ENCODE measurements around the gene REEP6.

The REEP6 gene

GRCh38 chr19:1514295-1514661 lies 23.3 kb downstream of the REEP6 start:
- H3K79me2 ChIP-seq (ENCODE audit: insufficient read depth, low read length) = no peaks in the 10 kb centered on the region
- no peaks in the 10 kb centered on the region for H4K20me1 ChIP-seq (ENCODE audit: low read depth, low read length)
- H3K9ac ChIP-seq (ENCODE audit: low read length) = no peak overlapping the region
- H3K9me2 ChIP-seq (replicated peaks; ENCODE audit: insufficient read depth, low read length) = no peaks in the 10 kb centered on the region
- TF ChIP-seq CTCF (IDR thresholded peaks at IDR 0.05; ENCODE audit: insufficient read depth, low read length, poor library complexity, severe bottlenecking) (no peak), EZH2phosphoT487 (conservative IDR thresholded peaks at IDR 0.05; ENCODE audit: low read length) (no peak)
- no peaks in the 10 kb centered on the region for H3K9me3 ChIP-seq (ENCODE audit: insufficient read depth, low read length)
- no peak overlapping the region for H2AFZ ChIP-seq (ENCODE audit: low read depth, low read length, severe bottlenecking)
- H3F3A ChIP-seq (ENCODE audit: insufficient read depth) = no peaks in the 10 kb centered on the region
- H3K4me2 ChIP-seq (ENCODE audit: low read depth, low read length, poor library complexity, severe bottlenecking) = no peak overlapping the region
- H3K27ac ChIP-seq (ENCODE audit: low read depth, low read length) = no peak overlapping the region
- H3K36me3 ChIP-seq (ENCODE audit: low read length) = no peaks in the 10 kb centered on the region
- H3K4me3 ChIP-seq (ENCODE audit: insufficient read depth, low read length, poor library complexity, severe bottlenecking) = no peak overlapping the region
- no peaks in the 10 kb centered on the region for H3K27me3 ChIP-seq (ENCODE audit: low read length)

- Histone ChIP-seq H3K4me3 (ENCODE audit: insufficient read depth, low read length, poor library complexity, severe bottlenecking) (no peak overlapping the region), H3F3A (ENCODE audit: insufficient read depth) (no peaks in the 10 kb centered on the region), H2AFZ (ENCODE audit: low read depth, low read length, severe bottlenecking) (no peak overlapping the region), H3K79me2 (ENCODE audit: insufficient read depth, low read length) (no peaks in the 10 kb centered on the region), H3K27ac (ENCODE audit: low read depth, low read length) (no peak overlapping the region), H3K9ac (ENCODE audit: low read length) (no peak overlapping the region), H3K36me3 (ENCODE audit: low read length) (no peaks in the 10 kb centered on the region), H4K20me1 (ENCODE audit: low read depth, low read length) (no peaks in the 10 kb centered on the region), H3K9me3 (ENCODE audit: insufficient read depth, low read length) (no peaks in the 10 kb centered on the region), H3K9me2 (replicated peaks; ENCODE audit: insufficient read depth, low read length) (no peaks in the 10 kb centered on the region), H3K4me2 (ENCODE audit: low read depth, low read length, poor library complexity, severe bottlenecking) (no peak overlapping the region), H3K27me3 (ENCODE audit: low read length) (no peaks in the 10 kb centered on the region)
- TF ChIP-seq EZH2phosphoT487 (conservative IDR thresholded peaks at IDR 0.05; ENCODE audit: low read length) (no peak), CTCF (IDR thresholded peaks at IDR 0.05; ENCODE audit: insufficient read depth, low read length, poor library complexity, severe bottlenecking) (no peak)
Measured at GRCh38 chr19:1514986-1515721, 24.2 kb downstream of the REEP6 start.

- H3F3A ChIP-seq (ENCODE audit: insufficient read depth) = no peaks in the 10 kb centered on the region
- no peak overlapping the region for H3K9ac ChIP-seq (ENCODE audit: low read length)
- H3K36me3 ChIP-seq (ENCODE audit: low read length) = no peaks in the 10 kb centered on the region
- no peaks in the 10 kb centered on the region for H3K9me2 ChIP-seq (replicated peaks; ENCODE audit: insufficient read depth, low read length)
- H3K27ac ChIP-seq (ENCODE audit: low read depth, low read length) = no peak overlapping the region
- no peak overlapping the region for H3K4me3 ChIP-seq (ENCODE audit: insufficient read depth, low read length, poor library complexity, severe bottlenecking)
- no peaks in the 10 kb centered on the region for H3K27me3 ChIP-seq (ENCODE audit: low read length)
- no peak overlapping the region for H2AFZ ChIP-seq (ENCODE audit: low read depth, low read length, severe bottlenecking)
- no peaks in the 10 kb centered on the region for H3K9me3 ChIP-seq (ENCODE audit: insufficient read depth, low read length)
- no peaks in the 10 kb centered on the region for H4K20me1 ChIP-seq (ENCODE audit: low read depth, low read length)
- H3K4me2 ChIP-seq (ENCODE audit: low read depth, low read length, poor library complexity, severe bottlenecking) = no peak overlapping the region
- H3K79me2 ChIP-seq (ENCODE audit: insufficient read depth, low read length) = no peaks in the 10 kb centered on the region
- TF ChIP-seq CTCF (IDR thresholded peaks at IDR 0.05; ENCODE audit: insufficient read depth, low read length, poor library complexity, severe bottlenecking) = no peak
- TF ChIP-seq EZH2phosphoT487 (conservative IDR thresholded peaks at IDR 0.05; ENCODE audit: low read length) = no peak
Measured at GRCh38 chr19:1516395-1516753, 25.4 kb downstream of the REEP6 start.

All from SU-DHL-6 (cell line).